Measurements from ENCODE around the gene CYP46A1.

CYP46A1 gene

GRCh38 chr14:99662846-99663245, 21.3 kb upstream of the CYP46A1 start:
- H3K36me3 Mint-ChIP-seq (ENCODE audit: insufficient read depth), result no peaks in the 10 kb centered on the region

GRCh38 chr14:99663386-99664057, 20.6 kb upstream of the CYP46A1 start:
- ATAC-seq (replicated peaks) (no peak), DNase-seq (no peak)
- Mint-ChIP-seq H3K9me3 (no peaks in the 10 kb centered on the region), H3K27me3 (peaks cover 17 to 75% of the 10 kb centered on the region in 2 donors), H3K27ac (no peak overlapping the region), H3K4me1 (ENCODE audit: low read depth in 2 of 2) (peaks cover 0 to 2% of the 10 kb centered on the region in 2 donors), H3K4me3 (no peak overlapping the region), H3K36me3 (ENCODE audit: insufficient read depth) (no peaks in the 10 kb centered on the region)

More at GRCh38 chr14:99662846-99663245, 21.3 kb upstream of the CYP46A1 start:
- H3K27ac Mint-ChIP-seq, result no peak overlapping the region
- H3K4me1 Mint-ChIP-seq (ENCODE audit: low read depth in 2 of 2), result peaks cover 0 to 2% of the 10 kb centered on the region in 2 donors
- H3K27me3 Mint-ChIP-seq, result peaks cover 24 to 75% of the 10 kb centered on the region in 2 donors
- no peak overlapping the region for H3K4me3 Mint-ChIP-seq
- no peak for DNase-seq
- no peaks in the 10 kb centered on the region for H3K9me3 Mint-ChIP-seq
- no peak for ATAC-seq (replicated peaks)

GRCh38 chr14:99664058-99664936, 19.8 kb upstream of the CYP46A1 start:
- Mint-ChIP-seq H3K36me3 (ENCODE audit: insufficient read depth) (no peaks in the 10 kb centered on the region), H3K4me1 (ENCODE audit: low read depth in 2 of 2) (peaks cover 0 to 2% of the 10 kb centered on the region in 2 donors), H3K27ac (no peak overlapping the region), H3K9me3 (no peaks in the 10 kb centered on the region), H3K27me3 (peaks cover 13 to 77% of the 10 kb centered on the region in 2 donors), H3K4me3 (no peak overlapping the region)
- no peak for ATAC-seq (replicated peaks)
- DNase-seq, result no peak

GRCh38 chr14:99664937-99665273, 19.2 kb upstream of the CYP46A1 start:
- no peak for ATAC-seq (replicated peaks)
- H3K4me1 Mint-ChIP-seq (ENCODE audit: low read depth in 2 of 2), result peaks cover 0 to 2% of the 10 kb centered on the region in 2 donors
- no peaks in the 10 kb centered on the region for H3K9me3 Mint-ChIP-seq
- H3K27ac Mint-ChIP-seq, result no peak overlapping the region
- H3K36me3 Mint-ChIP-seq (ENCODE audit: insufficient read depth), result no peaks in the 10 kb centered on the region
- peaks cover 12 to 77% of the 10 kb centered on the region in 2 donors for H3K27me3 Mint-ChIP-seq
- no peak overlapping the region for H3K4me3 Mint-ChIP-seq
- no peak for DNase-seq

- Mint-ChIP-seq H3K27ac (no peak overlapping the region), H3K36me3 (ENCODE audit: insufficient read depth) (no peaks in the 10 kb centered on the region), H3K4me1 (ENCODE audit: low read depth in 2 of 2) (no peaks in the 10 kb centered on the region), H3K9me3 (no peaks in the 10 kb centered on the region), H3K4me3 (no peak overlapping the region), H3K27me3 (peaks cover 0 to 73% of the 10 kb centered on the region in 2 donors)
- DNase-seq (no peak), ATAC-seq (replicated peaks) (no peak)
Observed at GRCh38 chr14:99666533-99666932, 17.6 kb upstream of the CYP46A1 start.

GRCh38 chr14:99667045-99667444, 17.1 kb upstream of the CYP46A1 start:
- Mint-ChIP-seq H3K9me3 (no peaks in the 10 kb centered on the region), H3K4me1 (ENCODE audit: low read depth in 2 of 2) (no peaks in the 10 kb centered on the region), H3K27ac (no peak overlapping the region), H3K4me3 (no peak overlapping the region), H3K27me3 (peaks cover 0 to 73% of the 10 kb centered on the region in 2 donors), H3K36me3 (ENCODE audit: insufficient read depth) (no peaks in the 10 kb centered on the region)
- no peak for ATAC-seq (replicated peaks)
- no peak for DNase-seq

GRCh38 chr14:99667821-99668220, 16.3 kb upstream of the CYP46A1 start:
- H3K9me3 Mint-ChIP-seq, result no peaks in the 10 kb centered on the region
- ATAC-seq (replicated peaks) (no peak), DNase-seq (no peak)
- H3K36me3 Mint-ChIP-seq (ENCODE audit: insufficient read depth), result no peaks in the 10 kb centered on the region
- H3K27me3 Mint-ChIP-seq, result peaks cover 0 to 66% of the 10 kb centered on the region in 2 donors
- no peak overlapping the region for H3K4me3 Mint-ChIP-seq
- H3K4me1 Mint-ChIP-seq (ENCODE audit: low read depth in 2 of 2), result peaks cover 4 to 6% of the 10 kb centered on the region in 2 donors
- no peak overlapping the region for H3K27ac Mint-ChIP-seq

- peaks cover 9 to 11% of the 10 kb centered on the region in 2 donors for H3K4me1 Mint-ChIP-seq (ENCODE audit: low read depth in 2 of 2)
- no peak overlapping the region for H3K27ac Mint-ChIP-seq
- no peaks in the 10 kb centered on the region for H3K9me3 Mint-ChIP-seq
- peaks cover 0 to 58% of the 10 kb centered on the region in 2 donors for H3K27me3 Mint-ChIP-seq
- H3K4me3 Mint-ChIP-seq, result no peak overlapping the region
- ATAC-seq (replicated peaks), result no peak
- H3K36me3 Mint-ChIP-seq (ENCODE audit: insufficient read depth), result peaks cover 4% of the 10 kb centered on the region
- no peak for DNase-seq
Observed at GRCh38 chr14:99668307-99669295, 15.5 kb upstream of the CYP46A1 start.

- no peak for ATAC-seq (replicated peaks)
- Mint-ChIP-seq H3K27me3 (peaks cover 0 to 46% of the 10 kb centered on the region in 2 donors), H3K36me3 (ENCODE audit: insufficient read depth) (peaks cover 4% of the 10 kb centered on the region), H3K4me1 (ENCODE audit: low read depth in 2 of 2) (peaks cover 9 to 11% of the 10 kb centered on the region in 2 donors), H3K27ac (peak overlapping the region in 1 of 2 donors; percentile 3), H3K4me3 (no peak overlapping the region), H3K9me3 (no peaks in the 10 kb centered on the region)
- DNase-seq, result no peak
Observed at GRCh38 chr14:99670361-99671234, 13.5 kb upstream of the CYP46A1 start.

GRCh38 chr14:99671235-99672224, 12.6 kb upstream of the CYP46A1 start:
- H3K4me3 Mint-ChIP-seq, result no peak overlapping the region
- H3K4me1 Mint-ChIP-seq (ENCODE audit: low read depth in 2 of 2), result peaks cover 17% of the 10 kb centered on the region in 2 donors
- H3K36me3 Mint-ChIP-seq (ENCODE audit: insufficient read depth), result peaks cover 4% of the 10 kb centered on the region
- H3K9me3 Mint-ChIP-seq, result no peaks in the 10 kb centered on the region
- DNase-seq (no peak), ATAC-seq (replicated peaks) (no peak)
- H3K27me3 Mint-ChIP-seq, result peaks cover 0 to 46% of the 10 kb centered on the region in 2 donors
- H3K27ac Mint-ChIP-seq, result peak overlapping the region in 1 of 2 donors; percentile 85

GRCh38 chr14:99672506-99673304, 11.4 kb upstream of the CYP46A1 start:
- ATAC-seq (replicated peaks), result peak; percentile 89
- Mint-ChIP-seq H3K4me1 (ENCODE audit: low read depth in 2 of 2) (peaks cover 23% of the 10 kb centered on the region in 2 donors), H3K27me3 (peaks cover 0 to 35% of the 10 kb centered on the region in 2 donors), H3K4me3 (peak overlapping the region; percentile 61), H3K27ac (peak overlapping the region; percentile 85 to 89), H3K36me3 (ENCODE audit: insufficient read depth) (peaks cover 4% of the 10 kb centered on the region), H3K9me3 (no peaks in the 10 kb centered on the region)
- DNase-seq, result peak; percentile 13 to 40 (median 24)

Data from effector memory CD8-positive, alpha-beta T cell (primary cell).